ENCODE measurements around the gene CDH2. TPM values are rescaled to one million over a fixed set of nuclear protein-coding genes. Genes with fewer than 3 reads are reported as not detected.

Gene CDH2
- total RNA-seq, 1 experiment from 2014 or later = 6.4 TPM

GRCh38 chr18:28086670-28087552, 90.0 kb downstream of the CDH2 start:
- no peaks in the 10 kb centered on the region for H3K9me3 ChIP-seq (ENCODE audit: insufficient read depth, low read depth)
- no peak overlapping the region for H3K27ac ChIP-seq
- H3K36me3 ChIP-seq (ENCODE audit: low read depth) = no peaks in the 10 kb centered on the region
- H3K9me2 ChIP-seq (ENCODE audit: insufficient read depth) = no peaks in the 10 kb centered on the region
- ChIA-PET POLR2A (ENCODE audit: unreplicated experiment) (no interaction called here), CTCF (no interaction called here)
- TF ChIP-seq, protein P1, sequence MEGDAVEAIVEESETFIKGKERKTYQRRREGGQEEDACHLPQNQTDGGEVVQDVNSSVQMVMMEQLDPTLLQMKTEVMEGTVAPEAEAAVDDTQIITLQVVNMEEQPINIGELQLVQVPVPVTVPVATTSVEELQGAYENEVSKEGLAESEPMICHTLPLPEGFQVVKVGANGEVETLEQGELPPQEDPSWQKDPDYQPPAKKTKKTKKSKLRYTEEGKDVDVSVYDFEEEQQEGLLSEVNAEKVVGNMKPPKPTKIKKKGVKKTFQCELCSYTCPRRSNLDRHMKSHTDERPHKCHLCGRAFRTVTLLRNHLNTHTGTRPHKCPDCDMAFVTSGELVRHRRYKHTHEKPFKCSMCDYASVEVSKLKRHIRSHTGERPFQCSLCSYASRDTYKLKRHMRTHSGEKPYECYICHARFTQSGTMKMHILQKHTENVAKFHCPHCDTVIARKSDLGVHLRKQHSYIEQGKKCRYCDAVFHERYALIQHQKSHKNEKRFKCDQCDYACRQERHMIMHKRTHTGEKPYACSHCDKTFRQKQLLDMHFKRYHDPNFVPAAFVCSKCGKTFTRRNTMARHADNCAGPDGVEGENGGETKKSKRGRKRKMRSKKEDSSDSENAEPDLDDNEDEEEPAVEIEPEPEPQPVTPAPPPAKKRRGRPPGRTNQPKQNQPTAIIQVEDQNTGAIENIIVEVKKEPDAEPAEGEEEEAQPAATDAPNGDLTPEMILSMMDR (conservative IDR thresholded peaks at IDR 0.05) = no peak
- no peak for TF ChIP-seq EZH2 (IDR thresholded peaks at IDR 0.05; ENCODE audit: low read depth)
- no TSS peak for BruUV-seq (replicated peaks)
- no peak overlapping the region for H3K4me2 ChIP-seq
- no peak overlapping the region for H3K4me3 ChIP-seq
- H3F3A ChIP-seq (ENCODE audit: insufficient read depth, low read depth) = no peaks in the 10 kb centered on the region
- no peaks in the 10 kb centered on the region for H3K79me2 ChIP-seq (ENCODE audit: low read depth)
- DNase-seq = no peak
- H3K27me3 ChIP-seq (ENCODE audit: insufficient read depth, low read depth) = no peaks in the 10 kb centered on the region
- intact Hi-C loops (cut with micrococcal nuclease; ENCODE audit: unreplicated experiment) = no loop called here
- no peak overlapping the region for H2AFZ ChIP-seq
- no peaks in the 10 kb centered on the region for H3K4me1 ChIP-seq (replicated peaks; ENCODE audit: insufficient read depth)
- H4K20me1 ChIP-seq (ENCODE audit: insufficient read depth) = no peaks in the 10 kb centered on the region

GRCh38 chr18:28081516-28081915, 95.4 kb downstream of the CDH2 start:
- Histone ChIP-seq H3K4me1 (replicated peaks; ENCODE audit: insufficient read depth) (no peaks in the 10 kb centered on the region), H3K9me3 (ENCODE audit: insufficient read depth, low read depth) (no peaks in the 10 kb centered on the region)

DNA sequence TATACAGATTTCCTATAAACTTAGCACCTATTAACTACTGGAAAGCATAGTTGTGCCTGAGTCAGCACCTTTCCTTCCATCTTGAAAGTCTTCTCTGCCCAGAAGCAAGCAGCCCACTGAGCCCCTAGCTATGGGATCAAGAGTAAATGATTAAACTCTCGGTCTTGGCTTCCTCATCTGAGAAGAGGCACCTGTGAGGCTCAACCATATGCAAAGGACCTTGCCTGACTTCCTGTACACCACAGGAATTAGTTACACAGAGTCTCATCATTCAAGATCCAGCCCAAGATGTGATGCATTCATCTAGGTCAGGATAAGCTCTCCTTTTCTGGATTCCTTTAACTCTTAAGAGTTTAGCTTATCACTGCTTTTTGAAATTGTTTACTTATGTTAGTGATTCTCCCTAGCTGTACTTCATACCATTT, 96.0 kb downstream of the CDH2 start:
- no peak overlapping the region for H3K4me2 ChIP-seq
- no peak for TF ChIP-seq EZH2 (IDR thresholded peaks at IDR 0.05; ENCODE audit: low read depth)
- TF ChIP-seq, protein P1 (conservative IDR thresholded peaks at IDR 0.05) = no peak
- H3K27ac ChIP-seq = no peak overlapping the region
- no peaks in the 10 kb centered on the region for H3K79me2 ChIP-seq (ENCODE audit: low read depth)
- BruUV-seq (replicated peaks) = no TSS peak
- H2AFZ ChIP-seq = no peak overlapping the region
- no peaks in the 10 kb centered on the region for H3K9me2 ChIP-seq (ENCODE audit: insufficient read depth)
- H3K27me3 ChIP-seq (ENCODE audit: insufficient read depth, low read depth) = no peaks in the 10 kb centered on the region
- H3F3A ChIP-seq (ENCODE audit: insufficient read depth, low read depth) = no peaks in the 10 kb centered on the region
- no peak overlapping the region for H3K4me3 ChIP-seq
- H3K4me1 ChIP-seq (replicated peaks; ENCODE audit: insufficient read depth) = no peaks in the 10 kb centered on the region
- no peak for DNase-seq
- no peaks in the 10 kb centered on the region for H3K36me3 ChIP-seq (ENCODE audit: low read depth)
- ChIA-PET POLR2A (ENCODE audit: unreplicated experiment) (interaction anchor here (0.6 kb wide), 1 partner anchor 122 kb away, joined by 4 read pairs; no protein-coding TSS in a partner anchor), CTCF (no interaction called here)
- intact Hi-C loops (cut with micrococcal nuclease; ENCODE audit: unreplicated experiment) = no loop called here
- H3K9me3 ChIP-seq (ENCODE audit: insufficient read depth, low read depth) = no peaks in the 10 kb centered on the region
- no peaks in the 10 kb centered on the region for H4K20me1 ChIP-seq (ENCODE audit: insufficient read depth)

More at GRCh38 chr18:28081516-28081915, 95.4 kb downstream of the CDH2 start:
- ChIA-PET POLR2A (ENCODE audit: unreplicated experiment) (interaction anchor here (0.6 kb wide), 1 partner anchor 121 kb away, joined by 4 read pairs; no protein-coding TSS in a partner anchor), CTCF (no interaction called here)
- H3K4me2 ChIP-seq = no peak overlapping the region
- no peak overlapping the region for H3K27ac ChIP-seq
- BruUV-seq (replicated peaks) = no TSS peak
- intact Hi-C loops (cut with micrococcal nuclease; ENCODE audit: unreplicated experiment) = no loop called here
- H3K9me2 ChIP-seq (ENCODE audit: insufficient read depth) = no peaks in the 10 kb centered on the region
- TF ChIP-seq EZH2 (IDR thresholded peaks at IDR 0.05; ENCODE audit: low read depth) = no peak
- TF ChIP-seq, protein P1 (conservative IDR thresholded peaks at IDR 0.05) = no peak
- no peaks in the 10 kb centered on the region for H3K36me3 ChIP-seq (ENCODE audit: low read depth)
- no peak overlapping the region for H2AFZ ChIP-seq
- H3K79me2 ChIP-seq (ENCODE audit: low read depth) = no peaks in the 10 kb centered on the region
- no peak for DNase-seq
- H3K27me3 ChIP-seq (ENCODE audit: insufficient read depth, low read depth) = no peaks in the 10 kb centered on the region
- no peaks in the 10 kb centered on the region for H4K20me1 ChIP-seq (ENCODE audit: insufficient read depth)
- no peaks in the 10 kb centered on the region for H3F3A ChIP-seq (ENCODE audit: insufficient read depth, low read depth)
- H3K4me3 ChIP-seq = no peak overlapping the region
